OCI-LY3 (cell line): Measurements from ENCODE around the gene PYGO1.

Experiments
- EZH2phosphoT487 ChIP-seq: fragments of 200-600 bp; shearing (Covaris generic); IDR thresholded peaks from 2 replicates; pipeline ENCODE4 v1.6.1; 2018; ENCODE audit warnings: antibody characterized with exemption, mixed run types, low read depth
- TF ChIP-seq, protein P1 (sequence below): fragments of 200-600, 300-600 bp; sonication (generic); IDR thresholded peaks from 2 replicates; pipeline ENCODE4 v1.5.1; 2014; ENCODE audit warnings: antibody characterized with exemption, low read length, low read depth

DNA sequence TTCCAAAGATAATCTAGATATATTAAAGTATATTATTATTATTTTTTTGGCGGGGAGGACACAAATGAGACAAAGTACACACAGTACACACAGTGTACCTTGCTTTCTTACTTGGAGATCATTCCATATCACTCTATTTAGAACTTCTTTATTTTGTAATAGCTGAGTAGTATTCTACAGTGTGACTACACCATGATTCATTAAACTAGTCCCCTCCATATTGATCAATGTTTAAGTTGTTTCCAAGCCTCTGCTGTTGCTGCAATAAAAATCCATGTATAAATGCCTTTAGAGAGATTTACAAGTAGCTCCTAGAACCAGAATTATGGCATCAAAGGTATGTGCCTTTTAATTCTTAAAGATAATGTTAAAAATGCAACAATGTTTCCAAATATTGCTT lies 38.8 kb downstream of the PYGO1 start:
- TF ChIP-seq, protein P1, sequence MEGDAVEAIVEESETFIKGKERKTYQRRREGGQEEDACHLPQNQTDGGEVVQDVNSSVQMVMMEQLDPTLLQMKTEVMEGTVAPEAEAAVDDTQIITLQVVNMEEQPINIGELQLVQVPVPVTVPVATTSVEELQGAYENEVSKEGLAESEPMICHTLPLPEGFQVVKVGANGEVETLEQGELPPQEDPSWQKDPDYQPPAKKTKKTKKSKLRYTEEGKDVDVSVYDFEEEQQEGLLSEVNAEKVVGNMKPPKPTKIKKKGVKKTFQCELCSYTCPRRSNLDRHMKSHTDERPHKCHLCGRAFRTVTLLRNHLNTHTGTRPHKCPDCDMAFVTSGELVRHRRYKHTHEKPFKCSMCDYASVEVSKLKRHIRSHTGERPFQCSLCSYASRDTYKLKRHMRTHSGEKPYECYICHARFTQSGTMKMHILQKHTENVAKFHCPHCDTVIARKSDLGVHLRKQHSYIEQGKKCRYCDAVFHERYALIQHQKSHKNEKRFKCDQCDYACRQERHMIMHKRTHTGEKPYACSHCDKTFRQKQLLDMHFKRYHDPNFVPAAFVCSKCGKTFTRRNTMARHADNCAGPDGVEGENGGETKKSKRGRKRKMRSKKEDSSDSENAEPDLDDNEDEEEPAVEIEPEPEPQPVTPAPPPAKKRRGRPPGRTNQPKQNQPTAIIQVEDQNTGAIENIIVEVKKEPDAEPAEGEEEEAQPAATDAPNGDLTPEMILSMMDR = no peak
- no peak for TF ChIP-seq EZH2phosphoT487
